Measurements from ENCODE around the gene CERS6.

The CERS6 gene

DNA sequence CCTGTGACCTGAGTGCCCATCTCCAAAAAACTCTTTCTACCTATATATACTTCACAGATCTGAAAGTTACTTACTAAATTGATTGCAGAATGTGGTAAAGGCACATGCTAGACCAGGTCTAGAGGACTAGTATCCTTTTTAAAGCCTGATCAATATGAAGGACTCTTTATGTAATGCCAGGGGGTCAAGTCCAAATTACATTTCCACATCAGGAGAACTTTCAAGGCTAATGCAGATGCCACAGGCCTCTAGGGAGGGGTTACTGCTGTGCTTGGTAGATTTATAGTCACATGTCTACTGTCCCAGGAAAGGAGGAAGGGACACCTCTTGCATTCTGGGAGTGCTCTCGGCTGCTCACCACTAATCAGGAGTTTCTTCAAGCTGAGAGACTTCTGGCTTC, 227.9 kb downstream of the CERS6 start:
- DNase-seq: no peak

- no peak for DNase-seq
Observed at GRCh38 chr2:168684921-168685599, 229.0 kb downstream of the CERS6 start.

- peak; percentile 98 for DNase-seq
Observed at GRCh38 chr2:168685600-168686451, 229.8 kb downstream of the CERS6 start.

- peak; percentile 85 for DNase-seq
Observed at GRCh38 chr2:168686452-168687191, 230.6 kb downstream of the CERS6 start.

DNA sequence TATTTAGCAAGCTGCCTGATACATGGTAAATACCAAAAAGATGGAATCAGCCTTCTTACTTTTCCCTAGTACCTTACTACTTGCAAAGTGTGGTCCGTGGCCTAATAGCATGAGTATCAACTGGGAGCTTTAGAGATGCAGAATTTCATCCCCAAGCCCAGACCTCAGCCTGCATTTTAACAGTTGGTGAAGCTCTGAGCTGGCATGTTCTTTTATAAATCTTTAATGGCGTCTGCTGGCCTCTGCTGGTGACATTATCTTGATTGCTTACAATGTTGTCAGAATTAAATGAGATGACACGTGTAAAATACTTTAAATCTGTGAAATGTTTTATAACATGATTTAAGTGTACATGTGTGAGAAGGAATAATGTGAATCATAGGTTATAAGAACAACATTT, 231.2 kb downstream of the CERS6 start:
- DNase-seq: no peak

GRCh38 chr2:168690381-168690885, 234.4 kb downstream of the CERS6 start:
- no peak for DNase-seq

- no peak for DNase-seq
Observed at GRCh38 chr2:168691221-168691620, 235.1 kb downstream of the CERS6 start.

GRCh38 chr2:168692132-168692744, 236.2 kb downstream of the CERS6 start:
- DNase-seq: no peak

DNA sequence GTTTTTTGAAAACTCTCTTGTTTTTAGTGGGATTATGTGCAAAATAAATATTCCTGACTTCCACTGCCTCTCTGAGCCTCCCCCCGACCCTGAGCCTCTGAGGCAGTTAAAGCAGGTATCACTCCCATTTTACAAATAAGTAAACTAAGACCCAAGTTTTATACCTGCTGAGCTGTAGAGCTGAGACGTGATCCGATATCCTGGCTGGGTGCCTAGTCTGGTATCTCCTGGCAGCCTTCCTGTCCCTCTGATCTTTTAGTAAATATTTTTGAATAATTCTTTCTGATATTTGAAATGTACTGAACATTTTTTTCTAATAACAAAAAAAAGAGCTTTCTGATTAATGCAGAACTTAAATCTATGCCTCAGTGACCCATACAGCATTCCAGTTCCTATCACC, 238.1 kb downstream of the CERS6 start:
- DNase-seq: no peak

DNA sequence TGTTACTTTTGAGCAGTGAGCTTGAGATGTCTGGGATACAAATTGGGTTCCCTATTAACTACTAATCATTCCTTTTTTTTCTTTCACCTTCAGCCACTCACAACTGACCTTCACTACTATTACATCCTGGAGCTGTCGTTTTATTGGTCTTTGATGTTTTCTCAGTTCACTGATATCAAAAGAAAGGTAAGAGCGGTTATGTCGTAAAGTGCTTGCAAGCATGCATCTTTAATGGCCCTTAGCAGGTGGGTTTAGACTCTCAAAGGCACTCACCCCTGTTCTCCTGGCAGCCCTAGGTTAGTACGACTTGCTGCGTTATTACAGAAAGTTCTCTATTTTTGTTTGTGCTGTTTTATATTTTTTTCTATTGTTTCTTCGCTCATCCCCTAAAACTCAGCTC, 238.8 kb downstream of the CERS6 start:
- no peak for DNase-seq

GRCh38 chr2:168697668-168698121, 241.6 kb downstream of the CERS6 start:
- DNase-seq: no peak

- no peak for DNase-seq
Observed at GRCh38 chr2:168698969-168699368, 242.9 kb downstream of the CERS6 start.

- DNase-seq: no peak
Observed at GRCh38 chr2:168699844-168700417, 243.9 kb downstream of the CERS6 start.

DNA sequence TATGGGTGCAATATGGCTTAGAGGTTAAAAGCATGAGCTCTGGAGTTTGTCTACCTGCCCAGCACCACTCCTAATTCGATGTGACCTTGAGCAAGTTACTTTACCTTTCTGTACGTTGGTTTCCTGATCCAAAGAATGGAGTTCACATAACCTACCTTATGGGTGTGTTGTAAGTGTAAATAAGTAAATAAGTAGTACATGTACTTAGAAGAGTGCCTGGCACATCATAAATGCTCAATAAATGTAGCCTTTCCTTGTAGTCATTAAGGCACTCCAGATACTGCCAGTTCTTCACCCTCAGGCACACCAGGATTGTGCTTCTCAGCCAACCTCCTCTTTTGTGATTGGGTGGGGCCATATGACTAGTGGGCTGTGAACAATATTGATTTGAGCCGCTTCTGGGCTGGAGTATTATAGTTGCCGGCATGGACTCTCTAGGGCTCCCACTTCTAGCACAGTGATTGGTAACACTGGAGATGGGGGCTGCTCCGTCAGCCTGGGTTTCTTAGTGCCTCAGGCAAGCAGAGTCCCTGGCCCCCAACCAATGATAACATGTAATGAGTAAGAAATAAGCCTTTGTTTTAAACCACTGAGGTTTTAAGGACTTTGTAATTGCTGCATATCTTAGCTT, 244.7 kb downstream of the CERS6 start:
- no peak for DNase-seq

DNA sequence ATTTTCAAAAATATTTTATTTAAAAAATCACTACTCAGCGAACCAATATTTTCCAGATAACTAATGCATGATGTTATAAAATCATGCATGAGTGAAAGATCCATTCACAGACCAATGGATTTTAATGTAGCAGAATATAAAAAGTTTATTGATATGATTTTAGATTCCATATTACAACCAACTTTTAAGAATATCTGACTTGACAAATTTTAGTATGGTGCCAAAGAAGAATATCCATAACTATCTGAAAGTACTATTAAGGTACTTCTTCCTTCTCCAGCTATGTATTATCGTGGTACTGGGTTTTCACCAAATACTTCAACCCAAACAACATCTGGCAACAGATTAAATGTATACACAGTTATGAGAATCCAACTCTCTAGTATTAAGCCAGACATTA, 246.5 kb downstream of the CERS6 start:
- DNase-seq: no peak

DNA sequence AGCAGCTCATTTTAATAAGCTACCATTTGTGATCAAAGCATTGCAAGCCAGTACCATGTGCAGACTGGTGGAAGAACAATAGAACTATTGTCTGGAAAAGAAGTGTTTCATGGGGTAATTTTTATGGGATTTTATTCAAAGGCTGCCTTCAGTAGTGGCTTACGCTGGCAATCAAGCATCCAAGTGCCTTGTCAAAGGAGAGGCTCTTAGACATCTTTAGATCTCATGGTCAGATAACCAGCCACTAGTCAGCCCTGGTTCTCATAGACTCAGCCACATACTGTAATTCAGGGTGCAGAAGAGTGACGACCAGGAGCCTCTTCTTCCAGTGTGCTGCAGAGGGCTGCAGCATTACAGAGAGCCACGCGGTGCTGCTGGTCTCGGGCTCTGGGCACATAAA, 247.9 kb downstream of the CERS6 start:
- DNase-seq: no peak

DNA sequence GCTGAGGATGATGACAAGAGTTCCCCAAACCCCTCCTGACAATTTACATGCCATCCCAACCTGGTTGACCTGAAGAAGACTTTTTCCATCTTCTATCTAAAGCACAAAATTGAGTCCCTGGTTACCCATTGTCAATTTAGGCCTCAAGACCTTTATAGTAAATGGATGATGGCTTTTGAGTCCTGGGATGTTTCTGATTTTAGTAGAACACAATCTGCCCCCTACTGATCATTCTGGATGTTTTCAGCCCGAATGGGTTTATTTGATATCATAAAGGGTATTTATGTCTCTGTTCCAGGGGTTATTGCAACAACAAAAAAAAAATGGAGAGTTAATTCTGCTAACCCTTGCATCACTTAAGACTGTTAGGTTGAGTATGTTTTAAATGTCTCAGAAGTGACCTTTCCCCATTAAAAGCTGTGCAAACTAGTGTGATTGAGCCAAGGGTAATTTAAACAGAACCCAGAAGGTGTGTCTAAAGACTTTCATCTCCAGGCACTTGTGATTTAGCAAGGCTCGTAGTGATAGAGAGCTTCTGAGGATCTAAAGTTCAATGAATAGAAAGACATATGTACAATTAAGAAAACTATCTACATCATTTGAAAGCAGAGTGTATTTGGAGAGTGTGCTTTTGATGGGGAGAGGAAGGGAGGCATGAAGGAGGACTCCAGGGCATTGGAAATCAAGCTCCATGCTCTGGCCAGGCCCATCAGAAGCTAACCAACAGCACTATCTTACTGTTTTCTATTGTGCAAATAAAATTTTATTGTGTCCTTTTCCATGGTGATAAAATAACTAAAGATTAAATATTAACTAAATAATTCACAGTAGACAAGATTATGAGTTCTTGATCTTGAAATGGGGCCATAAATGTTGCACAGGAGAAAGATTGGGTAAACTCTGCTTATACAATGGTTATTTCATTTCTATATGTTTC, 249.7 kb downstream of the CERS6 start:
- no peak for DNase-seq

GRCh38 chr2:168706806-168707205, 250.7 kb downstream of the CERS6 start:
- no peak for DNase-seq

DNA sequence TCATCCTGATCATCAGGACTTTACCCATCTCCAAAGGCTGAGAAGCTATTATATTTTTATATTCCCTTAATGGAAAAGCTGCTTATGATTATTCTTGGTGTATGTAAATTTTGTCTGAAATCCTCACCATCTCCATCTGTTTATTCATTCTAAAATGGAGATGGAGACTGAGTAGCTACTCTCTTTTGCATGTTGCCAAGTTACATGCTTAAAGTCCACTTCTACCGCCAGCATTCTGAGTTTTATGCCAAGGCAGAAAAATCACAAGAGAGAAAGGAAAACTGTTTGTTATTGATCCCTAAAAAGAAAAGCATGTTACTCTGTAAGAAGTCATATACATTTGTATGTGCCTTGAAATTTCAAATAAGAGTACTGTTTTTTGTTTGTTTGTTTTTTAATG, 252.0 kb downstream of the CERS6 start:
- DNase-seq: no peak

GRCh38 chr2:168710754-168711467, 254.8 kb downstream of the CERS6 start:
- no peak for DNase-seq
